GM19099 (cell line): ENCODE results near the gene PODXL2.

Experiments
- POLR2A ChIP-seq: IDR thresholded peaks from 3 replicates; pipeline ENCODE4 v1.6.1; 2011; ENCODE audit warnings: low read depth; ENCODE audit not compliant: insufficient read length; ENCODE audit errors: extremely low read depth

The PODXL2 gene

DNA sequence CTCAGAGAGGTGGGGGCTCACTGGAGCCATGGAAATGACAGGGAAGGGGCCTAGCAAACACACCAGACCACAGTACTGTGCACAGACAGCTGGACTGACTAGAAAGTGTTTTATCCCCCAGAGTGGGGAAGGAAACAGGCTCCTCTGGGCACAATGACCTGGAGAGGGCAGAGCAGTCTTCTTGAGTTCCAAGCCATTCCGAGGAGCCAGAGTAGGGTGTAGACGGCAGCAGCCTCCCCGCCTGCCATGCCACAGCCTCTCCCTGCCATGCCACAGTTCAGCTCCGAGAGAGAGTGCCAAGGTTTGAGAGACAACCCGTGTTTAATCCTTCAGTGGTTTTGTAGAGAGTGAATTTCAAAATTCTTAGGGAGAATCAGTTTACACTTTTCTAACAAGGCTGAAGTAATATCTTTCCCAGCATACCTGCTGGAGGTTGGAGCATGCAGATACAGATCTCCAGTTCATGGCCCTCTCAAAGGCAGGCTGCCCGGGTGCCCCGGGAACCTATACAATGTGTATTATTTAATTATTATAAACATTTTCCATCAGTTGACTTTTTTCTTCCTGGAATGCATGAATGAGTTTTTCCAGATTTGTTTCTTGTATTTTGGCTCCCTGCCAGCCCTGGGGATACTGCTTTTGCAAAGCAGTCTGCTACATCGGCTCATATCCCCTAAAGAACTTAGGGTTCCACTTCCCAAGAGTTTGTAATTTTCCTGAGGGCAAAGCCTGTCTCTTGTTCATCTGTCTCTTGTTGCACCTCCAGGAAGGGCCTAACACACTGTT is 3.2 kb downstream of the PODXL2 start:
- TF ChIP-seq POLR2A: no peak

DNA sequence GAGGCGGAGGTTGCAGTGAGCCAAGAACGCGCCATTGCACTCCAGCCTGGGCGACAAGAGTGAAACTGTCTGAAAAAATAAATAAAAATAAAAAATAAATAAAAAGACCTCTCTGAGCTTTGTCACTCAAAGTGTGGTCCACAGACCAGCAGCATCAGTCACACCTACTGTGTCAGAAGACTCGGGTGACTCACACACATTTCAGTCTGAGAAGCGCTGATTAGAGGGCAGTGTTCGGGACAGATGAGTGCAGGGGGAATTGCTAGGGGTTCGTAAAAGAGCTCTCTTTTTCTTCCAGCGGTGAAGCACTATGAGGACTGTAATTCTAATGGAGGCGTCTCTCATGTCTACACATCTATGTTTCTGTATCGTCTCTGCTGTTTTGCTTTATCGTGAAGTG is 5.7 kb downstream of the PODXL2 start:
- TF ChIP-seq POLR2A: no peak

- TF ChIP-seq POLR2A: no peak
Observed at GRCh38 chr3:127637546-127637945, 8.6 kb downstream of the PODXL2 start.

DNA sequence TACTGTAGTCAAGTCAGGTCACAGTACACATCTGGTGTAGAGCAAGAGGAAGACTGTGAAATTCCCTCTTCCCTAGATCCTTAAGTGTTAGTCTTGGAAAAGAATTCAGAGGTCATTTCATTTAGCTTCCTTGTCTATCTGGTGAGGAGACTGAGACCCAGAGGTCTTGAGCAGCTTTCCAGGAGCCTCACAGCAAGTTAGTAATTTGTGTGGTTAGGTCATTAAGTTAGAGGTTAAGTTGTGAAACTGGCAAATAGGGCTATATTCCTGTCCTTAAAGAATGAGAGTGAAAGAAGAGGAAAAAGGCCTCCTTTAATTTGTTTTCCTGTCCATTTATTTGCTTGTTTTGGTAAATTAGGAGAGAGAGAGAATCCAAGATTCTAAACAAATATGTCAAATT is 9.0 kb downstream of the PODXL2 start:
- TF ChIP-seq POLR2A: no peak

GRCh38 chr3:127639173-127640041 is 10.4 kb downstream of the PODXL2 start:
- TF ChIP-seq POLR2A: no peak

- no peak for TF ChIP-seq POLR2A
Observed at GRCh38 chr3:127640042-127640355, 11.0 kb downstream of the PODXL2 start.

DNA sequence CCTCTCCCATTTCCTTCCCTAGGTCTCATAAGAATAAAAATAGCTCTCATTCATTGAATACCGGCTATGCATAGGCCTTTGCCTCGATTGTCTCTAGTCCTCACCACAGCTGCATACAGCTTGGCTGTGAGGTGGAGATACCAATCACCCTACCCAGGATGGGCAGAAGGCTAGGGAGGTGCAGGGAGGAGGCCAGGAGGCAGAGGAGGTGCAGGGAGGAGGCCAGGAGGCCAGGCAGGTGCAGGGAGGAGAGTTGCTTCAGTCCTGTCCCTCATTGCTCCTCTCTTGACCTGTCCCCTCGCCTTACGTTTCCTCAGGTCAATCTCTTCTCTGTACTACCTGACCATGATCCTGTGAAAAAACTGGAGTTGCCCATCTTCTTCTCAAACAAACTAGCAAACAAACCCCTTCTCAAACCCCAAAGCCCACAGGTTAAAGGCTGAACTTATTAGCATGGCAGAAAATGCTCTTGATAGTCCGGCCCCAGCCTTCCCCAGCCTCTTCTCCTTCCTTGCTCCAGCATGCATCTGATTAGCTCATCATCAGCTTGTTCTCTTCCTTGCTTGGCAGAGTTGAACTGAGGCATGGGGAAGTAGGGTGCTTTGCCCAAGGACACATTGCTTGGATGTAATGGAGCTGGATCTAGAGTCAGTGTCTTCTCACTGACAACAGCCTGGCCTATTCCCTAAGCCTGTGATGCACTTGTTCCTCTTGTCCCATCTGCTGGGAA is 15.8 kb downstream of the PODXL2 start:
- no peak for TF ChIP-seq POLR2A

- TF ChIP-seq POLR2A: no peak
Observed at GRCh38 chr3:127645371-127646015, 16.5 kb downstream of the PODXL2 start.

DNA sequence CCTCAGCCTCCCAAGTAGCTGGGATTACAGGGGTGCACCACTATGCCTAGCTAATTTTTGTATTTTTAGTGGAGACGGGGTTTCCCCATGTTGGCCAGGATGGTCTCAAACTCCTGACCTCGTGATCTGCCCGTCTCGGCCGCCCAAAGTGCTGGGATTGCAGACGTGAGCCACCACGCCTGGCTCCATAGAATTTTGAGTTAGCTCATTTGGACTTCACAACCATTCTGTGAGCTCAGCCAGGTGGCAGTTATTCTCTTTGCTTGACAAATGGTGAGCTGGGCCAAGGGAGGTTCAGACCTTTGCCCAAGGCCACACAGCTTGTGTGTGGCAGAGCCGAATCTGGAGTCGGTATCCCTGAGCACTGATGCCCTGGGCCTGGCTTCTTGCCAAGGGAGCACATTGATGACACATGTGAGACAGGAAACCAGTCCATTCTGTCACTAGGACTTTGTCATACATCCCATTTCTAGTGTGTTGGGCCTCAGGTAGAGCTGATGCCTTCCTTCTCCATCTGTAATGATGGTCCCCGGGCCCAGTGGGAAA is 17.6 kb downstream of the PODXL2 start:
- no peak for TF ChIP-seq POLR2A

DNA sequence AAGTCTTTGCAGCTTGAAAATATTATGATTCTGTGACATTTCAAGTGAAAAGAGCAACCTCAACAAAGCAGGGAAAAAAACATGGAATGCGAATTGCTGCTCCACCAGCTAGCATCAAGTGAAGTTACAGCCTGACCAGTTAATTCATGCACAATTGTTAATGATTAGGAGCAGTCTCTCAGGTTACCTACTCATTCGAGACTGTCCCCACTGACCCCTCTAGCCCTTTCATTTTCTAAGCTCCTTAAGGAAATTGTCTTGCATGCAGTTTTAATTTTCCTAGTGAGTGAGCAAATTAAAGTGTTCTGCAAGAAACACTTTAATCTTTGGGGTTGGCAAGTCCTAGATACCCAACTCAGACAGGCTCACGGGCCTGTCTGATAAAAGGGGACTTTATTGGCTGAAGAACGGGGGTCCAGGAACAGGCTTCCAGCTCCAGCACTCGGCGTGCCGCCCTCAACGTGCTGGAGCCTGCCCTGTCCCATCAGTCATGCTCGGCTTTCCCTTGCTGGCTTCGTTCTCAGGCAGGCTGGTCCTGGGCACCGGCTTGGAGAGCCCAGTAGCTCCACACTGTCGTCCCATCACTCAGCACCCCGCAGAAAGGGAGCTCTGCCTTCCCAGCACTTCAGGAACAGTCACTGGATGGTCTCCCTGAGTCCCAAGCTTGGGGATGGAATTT is 18.3 kb downstream of the PODXL2 start:
- TF ChIP-seq POLR2A: no peak

DNA sequence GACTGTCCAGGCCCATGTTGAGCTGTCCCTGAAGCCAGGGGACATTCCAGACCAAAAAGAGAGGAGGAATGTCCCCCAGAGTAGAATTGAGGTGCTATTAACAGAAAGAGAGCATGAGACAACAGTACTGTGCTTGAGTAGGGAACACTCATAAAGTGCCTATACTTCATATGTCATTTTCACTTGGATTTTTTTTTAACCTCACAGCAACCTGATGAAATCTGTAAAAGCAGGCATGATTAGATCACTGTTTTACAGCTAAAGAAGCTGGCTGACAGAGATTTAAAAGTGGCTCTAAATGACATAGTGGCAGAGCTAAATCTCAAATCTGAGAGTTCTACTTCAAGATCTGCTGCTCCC is 18.8 kb downstream of the PODXL2 start:
- no peak for TF ChIP-seq POLR2A

GRCh38 chr3:127650236-127650635 is 21.3 kb downstream of the PODXL2 start:
- no peak for TF ChIP-seq POLR2A

DNA sequence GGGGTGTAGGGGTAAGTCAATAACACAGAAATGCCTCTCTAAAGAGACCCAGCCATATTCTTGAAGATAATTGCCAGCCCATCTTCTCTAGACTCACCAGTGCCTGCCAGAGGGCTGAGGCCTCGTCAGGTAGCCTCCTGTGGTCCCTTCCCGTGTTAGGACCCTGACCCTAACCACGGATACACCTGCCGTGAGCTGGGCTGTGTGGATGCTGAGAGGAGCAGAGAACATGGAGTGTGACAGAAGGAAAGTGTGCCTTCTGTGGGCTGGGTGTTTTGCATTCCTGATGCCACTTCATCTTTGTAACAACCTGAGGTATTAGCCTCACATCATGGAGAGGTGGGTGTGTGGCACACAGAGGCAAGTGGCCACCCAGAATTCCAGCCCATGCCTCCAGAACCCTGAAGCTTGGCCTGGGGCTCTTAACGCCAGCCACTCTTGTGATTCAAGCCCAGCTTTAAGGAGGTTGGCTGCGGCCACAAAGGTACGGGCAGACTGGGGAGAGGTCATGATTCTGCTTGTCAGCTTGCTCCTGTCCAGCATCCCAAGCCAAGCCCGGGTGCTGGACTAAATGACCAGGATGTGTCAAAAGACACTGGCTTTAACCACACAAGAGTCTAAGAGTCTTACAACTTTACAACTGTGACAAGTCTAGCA is 22.7 kb downstream of the PODXL2 start:
- no peak for TF ChIP-seq POLR2A
